NCI-H446 treated with DMSO at 0.1 percent for 48 hours (cell line): ENCODE measurements around the gene FRAT2.

ENCODE experiments used
- DNase-seq: peaks from one replicate; lab custom pipeline; 2025; lab: John Stamatoyannopoulos, UW

The FRAT2 gene

GRCh38 chr10:97323501-97323900 is 11.0 kb downstream of the FRAT2 start:
- DNase-seq, result no peak

- DNase-seq, result no peak
Observed at GRCh38 chr10:97321804-97322190, 12.7 kb downstream of the FRAT2 start.

- no peak for DNase-seq
Observed at GRCh38 chr10:97321032-97321803, 13.3 kb downstream of the FRAT2 start.

- no peak for DNase-seq
Observed at GRCh38 chr10:97320480-97321031, 14.0 kb downstream of the FRAT2 start.

GRCh38 chr10:97319671-97320479 is 14.7 kb downstream of the FRAT2 start:
- no peak for DNase-seq

GRCh38 chr10:97318772-97319651 is 15.5 kb downstream of the FRAT2 start, which contains the start of gene FRAT1:
Gene FRAT1, plus strand, starts transcription at chr10:97319271. Its CDS starts 183 bp downstream, at chr10:97319454.
- peak; percentile 48 for DNase-seq

- no peak for DNase-seq
Observed at GRCh38 chr10:97314671-97315070, 19.9 kb downstream of the FRAT2 start.

- DNase-seq, result no peak
Observed at GRCh38 chr10:97312897-97313296, 21.6 kb downstream of the FRAT2 start.

- no peak for DNase-seq
Observed at GRCh38 chr10:97311111-97311626, 23.4 kb downstream of the FRAT2 start.

GRCh38 chr10:97307866-97308780 is 26.4 kb downstream of the FRAT2 start:
- DNase-seq, result no peak

GRCh38 chr10:97307441-97307840 is 27.1 kb downstream of the FRAT2 start:
- DNase-seq, result no peak

GRCh38 chr10:97302088-97302791 is 32.3 kb downstream of the FRAT2 start:
- DNase-seq, result no peak

GRCh38 chr10:97300980-97301379 is 33.5 kb downstream of the FRAT2 start:
- no peak for DNase-seq

GRCh38 chr10:97298223-97298571 is 36.3 kb downstream of the FRAT2 start:
- no peak for DNase-seq

GRCh38 chr10:97297556-97298222 is 36.8 kb downstream of the FRAT2 start:
- no peak for DNase-seq

- no peak for DNase-seq
Observed at GRCh38 chr10:97292862-97293198, 41.7 kb downstream of the FRAT2 start.

GRCh38 chr10:97292097-97292861 is 42.2 kb downstream of the FRAT2 start, which contains the start of gene ARHGAP19:
Gene ARHGAP19, minus strand, starts transcription at chr10:97292637. Its CDS starts 10 bp downstream, at chr10:97292627.
- peak; percentile 96 for DNase-seq

- no peak for DNase-seq
Observed at GRCh38 chr10:97291357-97292096, 43.0 kb downstream of the FRAT2 start.
